Cerebellar nuclear complex (tissue), 1 donor: ENCODE results near the gene HSCB.
"Not testable (repeated sequence)": the region's sequence is repeated elsewhere in the genome, so short reads cannot be mapped to it uniquely, and the experiment has no call there.

Experiments
- DNase-seq, 2 experiments: peaks; one replicate each; lab custom pipeline; 2025; lab: John Stamatoyannopoulos, UW

The HSCB gene

DNA sequence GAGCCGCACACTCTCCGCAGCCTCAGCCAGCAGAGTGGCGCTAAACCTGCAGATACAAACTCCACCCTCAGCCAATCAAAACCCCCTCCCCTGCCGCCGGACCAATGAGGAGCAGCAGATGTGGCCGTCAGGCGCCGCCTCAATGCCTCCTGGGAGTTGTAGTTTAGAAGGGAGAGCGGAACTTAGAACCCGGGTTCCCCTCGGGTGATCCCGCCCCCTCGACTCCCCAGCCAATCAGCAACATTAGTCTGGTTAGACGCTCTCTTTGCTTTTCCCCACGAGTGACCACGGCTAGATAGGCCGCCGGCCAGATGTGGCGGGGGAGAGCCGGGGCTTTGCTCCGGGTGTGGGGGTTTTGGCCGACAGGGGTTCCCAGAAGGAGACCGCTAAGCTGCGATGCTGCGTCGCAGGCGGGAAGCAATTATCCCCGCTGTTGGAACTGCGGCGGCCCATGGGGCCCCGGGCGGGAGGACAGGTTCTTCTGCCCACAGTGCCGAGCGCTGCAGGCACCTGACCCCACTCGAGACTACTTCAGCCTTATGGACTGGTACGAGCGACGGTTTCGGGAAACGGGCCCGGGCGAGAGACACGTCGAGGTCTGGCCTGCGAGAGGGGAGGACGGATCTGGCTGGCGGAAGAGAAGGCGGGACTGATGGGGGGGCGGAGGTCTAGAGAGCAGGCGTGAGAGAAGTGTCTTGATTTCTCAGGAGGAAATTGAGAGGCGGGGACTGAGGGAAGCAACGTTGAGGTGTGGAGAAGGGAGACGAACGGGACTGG lies at the start of gene HSCB, which contains the start of gene CHEK2:
Gene HSCB (plus strand): TSS at position 255 of the 777 bp plus-strand sequence. CDS start 57 bp downstream, at position 312.
Gene CHEK2 (minus strand): TSS at position 36 of the 777 bp plus-strand sequence. CDS start 7,099 bp downstream, outside the sequence.
- DNase-seq = peak; percentile 88 to 96

DNA sequence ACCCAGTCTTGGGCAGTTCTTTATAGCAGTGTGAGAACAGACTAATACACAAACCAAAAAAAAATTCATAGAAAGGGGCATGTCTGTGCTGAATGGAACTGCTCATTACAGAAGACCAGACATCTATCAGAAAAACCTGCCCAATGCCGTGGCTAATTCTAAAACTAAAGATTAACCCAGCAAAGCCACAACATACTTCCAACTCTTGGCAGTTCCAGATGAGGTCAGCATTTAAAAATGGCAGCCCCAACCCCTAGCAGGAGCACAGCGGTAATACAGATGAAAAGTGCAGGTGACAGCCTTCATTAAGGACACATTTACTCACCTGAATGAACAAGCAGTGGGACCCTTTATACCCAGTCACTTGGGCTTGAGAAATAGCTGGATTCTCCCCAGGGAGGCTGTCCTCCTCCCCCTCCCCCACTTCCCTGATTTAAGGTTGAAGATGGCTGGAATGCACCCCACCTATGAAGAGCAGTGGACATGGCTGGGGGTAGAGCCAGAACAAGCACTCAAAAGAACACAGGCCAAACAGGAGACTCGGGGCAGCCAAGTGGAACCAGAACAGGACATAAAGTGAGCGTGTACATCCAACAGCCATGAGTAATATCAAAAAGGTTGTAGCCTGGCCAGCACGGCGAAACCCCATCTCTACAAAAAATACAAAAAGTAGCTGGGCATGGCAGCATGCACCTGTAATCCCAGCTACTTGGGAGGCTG lies 48.6 kb upstream of the HSCB start:
- not testable (repeated sequence) for DNase-seq

- DNase-seq = no peak
These were observed 38.9 kb upstream of the HSCB start for GRCh38 chr22:28702891-28703290.

- DNase-seq = no peak
These were observed 38.4 kb upstream of the HSCB start for GRCh38 chr22:28703436-28703835.

- no peak for DNase-seq
These were observed 35.0 kb upstream of the HSCB start for GRCh38 chr22:28706845-28707244.

DNA sequence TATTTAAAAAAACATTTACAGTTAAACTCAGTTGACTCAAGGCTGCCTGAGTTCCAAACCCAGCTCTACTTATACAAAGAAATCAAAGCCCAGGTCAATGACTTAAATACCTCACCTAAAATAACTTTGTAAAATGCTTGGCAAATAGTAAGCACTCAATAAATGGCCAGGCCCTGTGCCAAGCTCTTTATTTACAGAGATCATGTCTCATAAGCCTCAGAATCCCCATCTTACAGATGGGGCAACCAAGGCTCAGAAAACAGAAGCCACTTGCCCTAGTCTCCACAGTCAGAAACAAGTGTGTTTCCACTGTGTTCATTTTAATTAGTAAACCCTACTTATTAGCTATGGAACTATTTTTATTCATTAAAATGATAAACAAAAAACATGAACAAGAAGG lies 31.7 kb upstream of the HSCB start:
- no peak for DNase-seq

- DNase-seq = no peak
These were observed 31.2 kb upstream of the HSCB start for GRCh38 chr22:28710576-28711191.

DNA sequence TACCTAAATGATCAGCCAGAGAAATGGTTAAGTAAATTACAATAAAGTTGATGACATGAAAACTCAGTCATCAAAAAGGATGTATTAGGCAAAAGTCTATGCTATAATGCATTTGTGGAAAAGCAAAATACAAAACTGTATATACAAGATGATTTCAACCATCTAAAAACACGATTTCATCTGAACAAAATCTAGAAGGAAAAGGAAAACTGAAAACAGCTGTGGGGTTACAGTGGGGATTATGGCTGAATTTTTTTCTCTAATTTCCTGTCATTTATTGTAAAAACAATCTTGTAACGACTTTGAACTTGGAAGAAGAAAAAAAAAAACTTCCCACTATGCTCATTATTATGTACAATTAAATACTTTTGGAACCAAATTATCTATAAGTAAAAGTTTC lies 30.5 kb upstream of the HSCB start:
- DNase-seq = no peak

DNA sequence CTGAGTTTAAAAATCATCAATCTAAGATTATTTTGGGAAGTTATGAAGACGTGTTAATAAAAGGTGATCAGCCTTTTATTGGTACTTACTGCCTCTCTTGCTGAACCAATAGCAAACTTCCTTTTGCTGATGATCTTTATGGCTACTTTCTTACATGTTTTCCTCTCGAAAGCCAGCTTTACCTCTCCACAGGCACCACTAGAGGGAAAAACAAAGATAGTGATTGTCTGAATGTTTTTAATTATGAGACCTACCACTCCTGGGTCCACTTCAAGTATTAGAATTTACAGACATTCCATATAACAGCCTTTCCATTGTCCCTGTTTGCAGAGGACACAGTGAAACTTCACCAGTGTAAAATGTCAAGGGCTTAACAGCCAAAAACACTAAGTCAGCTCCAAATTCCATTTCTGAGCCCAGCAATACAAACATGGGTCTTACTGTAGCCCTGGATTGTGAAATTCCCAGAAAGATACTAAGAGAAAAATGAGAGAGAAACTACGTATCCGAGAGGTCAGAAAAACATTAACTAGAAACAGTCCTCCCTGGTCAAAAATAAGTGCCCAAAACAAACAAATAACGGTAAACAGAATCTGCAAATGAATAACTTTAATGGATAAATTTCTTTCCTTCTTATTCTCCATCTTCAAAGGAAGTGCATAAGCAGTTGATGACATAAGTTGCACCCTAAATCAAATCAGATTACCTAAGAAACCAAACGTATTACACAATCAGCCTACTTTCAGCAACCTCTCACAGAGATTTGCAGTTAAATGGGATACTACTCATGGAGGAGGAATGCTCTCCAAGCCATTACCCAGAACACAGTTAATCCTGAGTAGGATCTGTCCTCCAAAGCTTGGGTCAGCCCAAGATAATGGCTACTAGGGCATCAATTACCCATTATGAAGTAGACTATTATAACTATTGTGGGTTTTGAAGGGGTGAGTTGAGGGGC lies 29.7 kb upstream of the HSCB start:
- DNase-seq = no peak

DNA sequence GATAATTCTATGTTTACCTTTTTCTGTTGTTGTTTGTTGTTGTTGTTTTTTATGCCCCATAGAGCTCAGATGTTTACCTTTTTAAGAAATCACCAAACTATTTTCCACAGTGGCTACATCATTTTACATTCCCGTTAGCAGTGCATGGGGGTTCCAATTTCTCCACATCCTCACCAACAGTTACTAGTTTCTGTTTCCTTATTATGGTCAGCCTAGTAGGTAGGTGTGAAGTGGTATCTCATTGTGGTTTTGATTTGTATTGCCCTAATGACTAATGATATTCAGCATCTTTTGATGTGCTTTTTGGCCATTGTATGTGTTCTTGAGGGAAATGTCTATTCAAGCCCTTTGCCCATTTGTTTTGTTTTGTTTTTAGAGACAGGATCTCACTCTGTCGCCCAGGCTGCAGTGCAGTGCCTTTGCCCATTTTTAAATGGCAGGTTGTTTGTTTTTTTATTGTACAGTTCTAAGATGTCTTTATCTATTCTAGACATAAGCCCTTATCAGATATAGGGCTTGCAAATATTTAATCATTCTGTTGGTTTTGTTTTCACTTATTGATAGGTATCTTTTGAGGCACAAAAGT lies 27.7 kb upstream of the HSCB start:
- no peak for DNase-seq

GRCh38 chr22:28715611-28716010 lies 26.2 kb upstream of the HSCB start:
- DNase-seq = no peak

DNA sequence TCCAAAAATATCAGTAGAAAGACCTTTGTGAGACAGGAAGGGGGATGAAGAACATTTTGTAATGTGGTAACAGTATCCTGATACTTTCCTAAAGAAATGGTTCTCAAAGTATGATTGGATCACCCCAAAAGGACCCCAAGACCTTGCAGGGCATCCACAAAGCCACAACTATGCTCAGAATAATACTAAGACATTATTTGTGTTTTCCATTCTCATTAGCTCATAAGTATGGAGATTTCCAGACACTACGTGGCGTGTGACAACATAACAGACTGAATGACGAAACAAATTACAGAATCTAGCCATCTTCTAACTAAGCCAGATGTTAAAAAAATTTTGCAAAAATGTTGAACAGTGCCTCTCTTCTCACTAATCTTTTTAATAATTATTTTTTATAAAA lies 25.2 kb upstream of the HSCB start:
- no peak for DNase-seq

GRCh38 chr22:28718044-28718443 lies 23.8 kb upstream of the HSCB start:
- DNase-seq = no peak

DNA sequence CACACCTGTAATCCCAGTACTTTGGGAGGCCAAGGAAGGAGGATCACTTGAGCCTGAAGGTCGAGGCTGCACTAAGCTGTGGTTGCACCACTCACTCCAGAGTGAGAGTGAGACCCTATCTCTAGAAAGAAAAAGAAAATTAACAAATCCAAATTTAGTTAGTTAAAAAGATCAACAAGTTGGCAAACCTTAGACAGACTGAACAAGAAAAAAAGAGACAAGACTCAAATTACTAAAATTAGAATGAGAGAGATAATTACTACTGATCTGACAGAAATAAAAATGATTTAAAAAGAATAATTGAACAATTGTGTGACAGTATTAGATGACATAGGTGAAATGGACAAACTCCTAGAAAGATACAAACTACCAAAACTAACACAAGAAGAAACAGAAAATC lies 13.8 kb upstream of the HSCB start:
- no peak for DNase-seq

- no peak for DNase-seq
These were observed 13.1 kb upstream of the HSCB start for GRCh38 chr22:28728621-28729313.

- DNase-seq = no peak
These were observed 11.7 kb upstream of the HSCB start for GRCh38 chr22:28730179-28730578.

DNA sequence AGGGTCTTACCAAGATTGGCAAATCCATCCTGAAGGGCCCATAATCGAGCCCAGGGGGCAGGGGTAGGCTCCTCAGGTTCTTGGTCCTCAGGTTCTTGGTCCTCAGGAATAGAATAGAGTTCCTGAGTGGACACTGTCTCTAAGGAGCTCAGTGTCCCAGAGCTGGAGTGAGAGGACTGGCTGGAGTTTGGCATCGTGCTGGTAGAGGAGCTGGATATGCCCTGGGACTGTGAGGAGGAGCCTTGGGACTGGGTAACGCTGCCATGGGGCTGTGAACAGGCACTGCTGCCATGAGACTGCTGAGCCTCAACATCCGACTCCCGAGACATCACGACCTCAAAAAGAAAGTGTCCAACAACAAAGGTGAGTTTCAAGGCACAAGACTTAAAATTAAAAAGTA lies 7.4 kb upstream of the HSCB start:
- no peak for DNase-seq

DNA sequence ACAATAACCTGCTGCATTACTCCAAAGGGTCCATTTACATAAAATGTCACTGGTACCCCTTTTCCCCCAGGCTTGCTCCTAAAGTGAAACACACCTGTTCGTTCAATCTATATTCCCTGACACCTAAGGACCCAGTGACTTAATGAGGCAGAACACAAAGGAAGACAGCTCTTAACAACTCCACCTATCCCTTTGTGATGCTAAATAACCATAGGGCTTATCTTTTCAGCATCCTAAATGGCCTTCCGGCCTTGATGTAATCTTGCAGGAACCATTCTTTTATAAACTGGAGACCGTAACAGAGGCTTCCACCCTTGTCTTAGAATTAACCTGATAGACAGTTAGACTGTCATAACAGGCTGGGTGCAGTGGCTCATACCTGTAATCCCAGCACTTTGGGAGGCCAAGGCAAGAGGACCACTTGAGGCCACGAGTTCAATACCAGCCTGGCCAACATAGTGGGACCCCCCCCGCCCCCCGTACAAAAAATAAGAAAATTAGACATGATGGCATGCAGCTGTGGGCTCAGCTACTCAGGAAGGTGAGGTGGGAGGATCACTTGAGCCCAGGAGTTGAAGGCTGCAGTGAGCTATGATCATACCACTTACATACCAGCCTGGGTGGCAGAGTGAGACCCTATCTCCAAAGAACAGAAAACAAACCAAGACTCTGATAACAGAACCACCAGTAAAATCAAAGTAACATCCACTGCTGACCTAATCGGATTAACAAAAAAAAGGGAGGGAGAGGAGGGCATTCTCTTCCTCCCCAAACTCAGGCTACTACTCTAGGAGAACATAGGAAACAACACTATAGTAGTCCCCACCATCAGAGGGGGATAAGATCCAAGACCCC lies 5.3 kb upstream of the HSCB start:
- no peak for DNase-seq

DNA sequence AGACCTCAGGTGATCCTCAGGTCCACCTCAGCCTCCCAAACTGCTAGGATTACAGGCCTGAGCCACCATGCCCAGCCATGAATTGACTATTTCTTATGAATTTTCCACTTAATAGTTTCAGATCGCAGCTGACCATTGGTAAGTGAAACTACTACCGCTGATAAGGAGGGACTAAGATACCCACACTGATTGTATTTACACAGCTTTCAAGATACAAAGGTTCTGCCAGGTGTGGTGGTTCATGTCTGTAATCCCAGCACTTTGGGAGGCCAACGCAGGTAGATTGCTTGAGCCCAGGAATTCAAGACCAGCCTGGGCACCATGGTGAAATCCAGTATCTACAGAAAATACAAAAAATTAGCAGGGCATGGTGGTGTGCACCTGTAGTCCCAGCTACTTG lies 4.1 kb upstream of the HSCB start:
- no peak for DNase-seq

DNA sequence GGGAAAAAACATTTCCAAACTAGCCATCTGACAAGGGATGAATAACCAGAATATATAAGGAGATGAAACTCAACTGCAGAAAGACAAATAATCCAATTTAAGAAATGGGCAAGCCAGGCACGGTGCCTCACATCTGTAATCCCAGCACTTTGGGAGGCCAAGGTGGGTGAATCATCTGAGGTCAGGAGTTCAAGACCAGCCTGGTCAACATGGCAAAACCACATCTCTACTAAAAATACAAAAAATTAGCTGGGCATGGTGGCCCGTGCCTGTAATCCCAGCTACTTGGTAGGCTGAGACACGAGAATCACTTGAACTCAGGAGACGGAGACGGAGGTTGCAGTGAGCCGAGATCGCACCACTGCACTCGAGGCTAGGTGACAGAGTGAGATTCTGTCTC lies 3.0 kb upstream of the HSCB start:
- not testable (repeated sequence) for DNase-seq
